ENCODE results near the gene PHAF1.

DNA sequence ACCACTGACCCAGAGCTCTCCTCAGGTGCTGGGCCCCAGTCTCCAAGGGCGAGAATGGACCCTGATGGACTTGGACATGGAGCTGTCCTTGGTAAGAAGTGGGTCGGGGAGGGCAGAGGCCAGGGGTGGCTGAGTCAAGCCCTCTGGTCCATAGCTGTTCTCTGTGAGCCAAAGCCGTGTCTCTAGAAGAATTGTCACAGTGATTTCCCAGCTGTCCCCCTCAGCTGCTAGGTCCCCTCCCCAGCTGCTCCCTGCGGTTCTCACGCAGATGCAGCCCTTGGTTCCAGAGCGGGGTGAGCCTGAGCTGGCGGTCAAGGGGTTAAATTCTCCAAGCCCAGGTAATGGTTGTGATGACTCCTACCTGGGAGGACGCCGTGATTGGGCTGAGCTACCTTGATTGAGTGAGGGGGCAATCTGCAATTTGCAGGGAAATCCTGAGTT lies 59.3 kb downstream of the PHAF1 start:
- TF ChIP-seq EP300 (IDR thresholded peaks at IDR 0.05; ENCODE audit: low read length): no peak
- no peak for TF ChIP-seq E2F3 (CRISPR knock-in tag; IDR thresholded peaks at IDR 0.05)
- no peak for TF ChIP-seq POLR2AphosphoS5 (IDR thresholded peaks at IDR 0.05; ENCODE audit: control insufficient read depth, insufficient read depth, low read depth, low read length)
- TF ChIP-seq MAZ (CRISPR knock-in tag; conservative IDR thresholded peaks at IDR 0.05 in 1 of 2, IDR thresholded peaks at IDR 0.05 in 1 of 2): no peak
- TF ChIP-seq, protein P1, sequence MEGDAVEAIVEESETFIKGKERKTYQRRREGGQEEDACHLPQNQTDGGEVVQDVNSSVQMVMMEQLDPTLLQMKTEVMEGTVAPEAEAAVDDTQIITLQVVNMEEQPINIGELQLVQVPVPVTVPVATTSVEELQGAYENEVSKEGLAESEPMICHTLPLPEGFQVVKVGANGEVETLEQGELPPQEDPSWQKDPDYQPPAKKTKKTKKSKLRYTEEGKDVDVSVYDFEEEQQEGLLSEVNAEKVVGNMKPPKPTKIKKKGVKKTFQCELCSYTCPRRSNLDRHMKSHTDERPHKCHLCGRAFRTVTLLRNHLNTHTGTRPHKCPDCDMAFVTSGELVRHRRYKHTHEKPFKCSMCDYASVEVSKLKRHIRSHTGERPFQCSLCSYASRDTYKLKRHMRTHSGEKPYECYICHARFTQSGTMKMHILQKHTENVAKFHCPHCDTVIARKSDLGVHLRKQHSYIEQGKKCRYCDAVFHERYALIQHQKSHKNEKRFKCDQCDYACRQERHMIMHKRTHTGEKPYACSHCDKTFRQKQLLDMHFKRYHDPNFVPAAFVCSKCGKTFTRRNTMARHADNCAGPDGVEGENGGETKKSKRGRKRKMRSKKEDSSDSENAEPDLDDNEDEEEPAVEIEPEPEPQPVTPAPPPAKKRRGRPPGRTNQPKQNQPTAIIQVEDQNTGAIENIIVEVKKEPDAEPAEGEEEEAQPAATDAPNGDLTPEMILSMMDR (IDR thresholded peaks at IDR 0.05 in 2 of 3, conservative IDR thresholded peaks at IDR 0.05 in 1 of 3; ENCODE audit: insufficient read depth in 2 of 3, low read depth in 1 of 3, low read length in 3 of 3): no peak
- no peak for TF ChIP-seq POLR2AphosphoS2 (IDR thresholded peaks at IDR 0.05; ENCODE audit: low read length)
- TF ChIP-seq POLR2A (conservative IDR thresholded peaks at IDR 0.05): no peak
- TF ChIP-seq ATF7 (IDR thresholded peaks at IDR 0.05): no peak
- no peak for TF ChIP-seq EWSR1 (IDR thresholded peaks at IDR 0.05; ENCODE audit: borderline replicate concordance, low read depth, partially characterized antibody)
- TF ChIP-seq YY1 (IDR thresholded peaks at IDR 0.05; ENCODE audit: borderline replicate concordance in 1 of 3, control insufficient read depth in 1 of 3, extremely low read depth in 1 of 3, insufficient read depth in 3 of 3, insufficient read length in 1 of 3, insufficient replicate concordance in 2 of 3, low read depth in 1 of 3, low read length in 2 of 3): no peak
- TF ChIP-seq RAD21 (CRISPR knock-in tag; conservative IDR thresholded peaks at IDR 0.05 in 1 of 2, IDR thresholded peaks at IDR 0.05 in 1 of 2): no peak

All from K562 (cell line).